ENCODE data around the gene SLC35A3.

SLC35A3 gene

GRCh38 chr1:100080331-100080730 is 110.5 kb downstream of the SLC35A3 start:
- no peak for DNase-seq (ENCODE audit: low read depth in 2 of 2)
- no peak for TF ChIP-seq CTCF (IDR thresholded peaks at IDR 0.05; ENCODE audit: low read depth, low read length)
- no peak overlapping the region for H3K4me3 ChIP-seq (replicated peaks in 1 of 2; ENCODE audit: low read depth in 2 of 2, low read length in 2 of 2)
